ENCODE data around the gene TSEN34.
"Not testable (repeated sequence)": the region's sequence is repeated elsewhere in the genome, so short reads cannot be mapped to it uniquely, and the experiment has no call there.

The TSEN34 gene

DNA sequence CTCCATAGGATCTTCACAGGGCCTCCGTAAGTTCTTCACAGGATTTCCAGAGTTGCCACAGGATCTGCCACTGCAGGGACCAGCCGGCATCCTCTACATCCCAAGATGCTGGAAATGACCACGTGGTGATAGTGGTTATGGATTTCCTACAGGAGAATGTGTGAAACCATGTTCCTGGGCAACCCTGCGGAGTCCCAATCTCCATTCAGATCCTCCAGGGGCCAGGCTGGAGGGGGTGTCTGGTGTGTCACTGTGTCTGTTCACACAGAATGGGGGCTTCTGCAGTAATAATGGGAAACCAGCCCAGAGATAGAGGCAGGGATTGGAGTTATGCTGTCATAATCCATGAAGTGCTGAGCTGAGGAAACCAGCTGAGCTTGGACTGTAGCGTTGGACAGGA, 42.8 kb downstream of the TSEN34 start:
- Histone ChIP-seq H3K9ac (ENCODE audit: low read depth, low read length, poor library complexity, severe bottlenecking) (no peak overlapping the region), H3K36me3 (ENCODE audit: insufficient read depth, low read length) (no peaks in the 10 kb centered on the region), H3K9me2 (replicated peaks; ENCODE audit: low read depth, low read length) (no peaks in the 10 kb centered on the region), H2AFZ (ENCODE audit: low read length) (no peak overlapping the region), H3K27me3 (ENCODE audit: insufficient read depth, low read length, poor library complexity, severe bottlenecking) (no peaks in the 10 kb centered on the region), H3K4me2 (ENCODE audit: low read depth, low read length, poor library complexity, severe bottlenecking) (no peak overlapping the region), H3K79me2 (ENCODE audit: insufficient read depth, low read length) (no peaks in the 10 kb centered on the region), H3K9me3 (ENCODE audit: insufficient read depth, low read depth, low read length) (no peaks in the 10 kb centered on the region), H4K20me1 (ENCODE audit: insufficient read depth, low read length, poor library complexity, severe bottlenecking) (no peaks in the 10 kb centered on the region), H3F3A (ENCODE audit: low read depth) (no peaks in the 10 kb centered on the region), H3K4me3 (ENCODE audit: low read length, poor library complexity, severe bottlenecking) (no peak overlapping the region), H3K4me1 (ENCODE audit: insufficient read depth, low read length, poor library complexity, severe bottlenecking) (no peaks in the 10 kb centered on the region)
- TF ChIP-seq EZH2phosphoT487 (IDR thresholded peaks at IDR 0.05; ENCODE audit: borderline replicate concordance), result no peak
- TF ChIP-seq, protein P1, sequence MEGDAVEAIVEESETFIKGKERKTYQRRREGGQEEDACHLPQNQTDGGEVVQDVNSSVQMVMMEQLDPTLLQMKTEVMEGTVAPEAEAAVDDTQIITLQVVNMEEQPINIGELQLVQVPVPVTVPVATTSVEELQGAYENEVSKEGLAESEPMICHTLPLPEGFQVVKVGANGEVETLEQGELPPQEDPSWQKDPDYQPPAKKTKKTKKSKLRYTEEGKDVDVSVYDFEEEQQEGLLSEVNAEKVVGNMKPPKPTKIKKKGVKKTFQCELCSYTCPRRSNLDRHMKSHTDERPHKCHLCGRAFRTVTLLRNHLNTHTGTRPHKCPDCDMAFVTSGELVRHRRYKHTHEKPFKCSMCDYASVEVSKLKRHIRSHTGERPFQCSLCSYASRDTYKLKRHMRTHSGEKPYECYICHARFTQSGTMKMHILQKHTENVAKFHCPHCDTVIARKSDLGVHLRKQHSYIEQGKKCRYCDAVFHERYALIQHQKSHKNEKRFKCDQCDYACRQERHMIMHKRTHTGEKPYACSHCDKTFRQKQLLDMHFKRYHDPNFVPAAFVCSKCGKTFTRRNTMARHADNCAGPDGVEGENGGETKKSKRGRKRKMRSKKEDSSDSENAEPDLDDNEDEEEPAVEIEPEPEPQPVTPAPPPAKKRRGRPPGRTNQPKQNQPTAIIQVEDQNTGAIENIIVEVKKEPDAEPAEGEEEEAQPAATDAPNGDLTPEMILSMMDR (conservative IDR thresholded peaks at IDR 0.05; ENCODE audit: low read length), result no peak

DNA sequence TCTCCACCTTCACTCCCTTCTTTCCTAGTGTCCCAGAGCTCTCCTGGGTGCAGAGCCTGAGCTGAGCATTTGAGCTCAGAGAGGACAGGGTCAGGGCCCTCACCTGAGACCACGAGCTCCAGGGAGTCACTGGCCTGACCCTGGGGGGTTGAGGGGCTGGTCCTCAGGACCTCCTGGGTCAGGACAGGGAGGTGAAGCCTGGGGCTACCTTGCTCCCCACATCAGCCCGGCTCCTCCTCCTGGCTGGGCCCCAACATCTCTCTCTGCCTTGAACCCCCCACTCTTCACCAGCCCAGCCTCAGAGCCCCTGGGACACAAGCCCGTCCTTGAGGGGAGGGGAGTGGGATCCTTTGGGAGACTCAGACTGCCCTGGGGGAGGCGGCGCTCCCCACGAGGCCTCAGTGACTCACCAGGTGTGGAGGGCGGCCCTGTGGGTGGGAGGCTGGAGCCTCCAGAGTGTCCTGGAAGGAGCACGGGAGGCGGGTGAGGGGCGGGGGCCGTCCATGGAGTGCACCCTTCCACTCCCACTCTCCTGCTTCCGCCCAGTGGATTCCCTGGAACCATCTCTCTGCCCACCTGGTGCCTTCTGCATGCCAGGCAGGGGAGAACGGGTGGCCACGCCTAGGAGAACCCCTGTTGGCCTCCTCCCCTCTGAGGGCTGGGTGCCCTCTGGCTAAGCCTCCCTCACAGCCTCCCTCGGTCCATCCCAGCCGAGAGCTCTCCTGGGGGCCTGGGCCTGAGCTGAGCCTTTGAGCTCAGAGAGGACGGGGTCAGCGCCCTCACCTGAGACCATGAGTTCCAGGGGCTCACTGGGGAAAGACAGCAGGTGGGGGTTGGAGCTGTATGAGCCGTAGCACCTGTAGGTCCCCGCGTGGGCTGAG, 48.6 kb downstream of the TSEN34 start:
- H3K9me3 ChIP-seq (ENCODE audit: insufficient read depth, low read depth, low read length); H4K20me1 ChIP-seq (ENCODE audit: insufficient read depth, low read length, poor library complexity, severe bottlenecking); H3K9me2 ChIP-seq (replicated peaks; ENCODE audit: low read depth, low read length); H3K4me3 ChIP-seq (ENCODE audit: low read length, poor library complexity, severe bottlenecking); H2AFZ ChIP-seq (ENCODE audit: low read length); H3K36me3 ChIP-seq (ENCODE audit: insufficient read depth, low read length); H3K4me1 ChIP-seq (ENCODE audit: insufficient read depth, low read length, poor library complexity, severe bottlenecking); H3K4me2 ChIP-seq (ENCODE audit: low read depth, low read length, poor library complexity, severe bottlenecking); H3K9ac ChIP-seq (ENCODE audit: low read depth, low read length, poor library complexity, severe bottlenecking); H3F3A ChIP-seq (ENCODE audit: low read depth); H3K79me2 ChIP-seq (ENCODE audit: insufficient read depth, low read length); H3K27me3 ChIP-seq (ENCODE audit: insufficient read depth, low read length, poor library complexity, severe bottlenecking): not testable (repeated sequence)

- not testable (repeated sequence) for H3K79me2 ChIP-seq (ENCODE audit: insufficient read depth, low read length); H3K36me3 ChIP-seq (ENCODE audit: insufficient read depth, low read length); H2AFZ ChIP-seq (ENCODE audit: low read length); H3K4me3 ChIP-seq (ENCODE audit: low read length, poor library complexity, severe bottlenecking); H3F3A ChIP-seq (ENCODE audit: low read depth); H3K9me2 ChIP-seq (replicated peaks; ENCODE audit: low read depth, low read length); H4K20me1 ChIP-seq (ENCODE audit: insufficient read depth, low read length, poor library complexity, severe bottlenecking); H3K4me2 ChIP-seq (ENCODE audit: low read depth, low read length, poor library complexity, severe bottlenecking); H3K27me3 ChIP-seq (ENCODE audit: insufficient read depth, low read length, poor library complexity, severe bottlenecking); H3K9me3 ChIP-seq (ENCODE audit: insufficient read depth, low read depth, low read length); H3K9ac ChIP-seq (ENCODE audit: low read depth, low read length, poor library complexity, severe bottlenecking); H3K4me1 ChIP-seq (ENCODE audit: insufficient read depth, low read length, poor library complexity, severe bottlenecking)
Measured at GRCh38 chr19:54240372-54241336, 49.5 kb downstream of the TSEN34 start.

- H3K4me1 ChIP-seq (ENCODE audit: insufficient read depth, low read length, poor library complexity, severe bottlenecking); H3F3A ChIP-seq (ENCODE audit: low read depth); H3K36me3 ChIP-seq (ENCODE audit: insufficient read depth, low read length); H2AFZ ChIP-seq (ENCODE audit: low read length); H3K4me2 ChIP-seq (ENCODE audit: low read depth, low read length, poor library complexity, severe bottlenecking); H3K9me3 ChIP-seq (ENCODE audit: insufficient read depth, low read depth, low read length); H3K9ac ChIP-seq (ENCODE audit: low read depth, low read length, poor library complexity, severe bottlenecking); H3K4me3 ChIP-seq (ENCODE audit: low read length, poor library complexity, severe bottlenecking); H3K9me2 ChIP-seq (replicated peaks; ENCODE audit: low read depth, low read length); H3K79me2 ChIP-seq (ENCODE audit: insufficient read depth, low read length); H4K20me1 ChIP-seq (ENCODE audit: insufficient read depth, low read length, poor library complexity, severe bottlenecking); H3K27me3 ChIP-seq (ENCODE audit: insufficient read depth, low read length, poor library complexity, severe bottlenecking): not testable (repeated sequence)
Measured at GRCh38 chr19:54242234-54242633, 51.1 kb downstream of the TSEN34 start.

- H3K4me3 ChIP-seq (ENCODE audit: low read length, poor library complexity, severe bottlenecking); H2AFZ ChIP-seq (ENCODE audit: low read length); H3K36me3 ChIP-seq (ENCODE audit: insufficient read depth, low read length); H3K4me2 ChIP-seq (ENCODE audit: low read depth, low read length, poor library complexity, severe bottlenecking); H3K79me2 ChIP-seq (ENCODE audit: insufficient read depth, low read length); H3K9me3 ChIP-seq (ENCODE audit: insufficient read depth, low read depth, low read length); H3K27me3 ChIP-seq (ENCODE audit: insufficient read depth, low read length, poor library complexity, severe bottlenecking); H3K4me1 ChIP-seq (ENCODE audit: insufficient read depth, low read length, poor library complexity, severe bottlenecking); H3K9me2 ChIP-seq (replicated peaks; ENCODE audit: low read depth, low read length); H3F3A ChIP-seq (ENCODE audit: low read depth); H3K9ac ChIP-seq (ENCODE audit: low read depth, low read length, poor library complexity, severe bottlenecking); H4K20me1 ChIP-seq (ENCODE audit: insufficient read depth, low read length, poor library complexity, severe bottlenecking): not testable (repeated sequence)
Measured at GRCh38 chr19:54242646-54243045, 51.5 kb downstream of the TSEN34 start, which contains the start of gene LILRA6. LILRA6 (minus strand) TSS chr19:54242790.

GRCh38 chr19:54243809-54244208, 52.7 kb downstream of the TSEN34 start:
- H3F3A ChIP-seq (ENCODE audit: low read depth); H2AFZ ChIP-seq (ENCODE audit: low read length); H3K9me2 ChIP-seq (replicated peaks; ENCODE audit: low read depth, low read length); H3K9me3 ChIP-seq (ENCODE audit: insufficient read depth, low read depth, low read length); H3K27me3 ChIP-seq (ENCODE audit: insufficient read depth, low read length, poor library complexity, severe bottlenecking); H3K4me2 ChIP-seq (ENCODE audit: low read depth, low read length, poor library complexity, severe bottlenecking); H3K9ac ChIP-seq (ENCODE audit: low read depth, low read length, poor library complexity, severe bottlenecking); H4K20me1 ChIP-seq (ENCODE audit: insufficient read depth, low read length, poor library complexity, severe bottlenecking); H3K4me3 ChIP-seq (ENCODE audit: low read length, poor library complexity, severe bottlenecking); H3K36me3 ChIP-seq (ENCODE audit: insufficient read depth, low read length); H3K79me2 ChIP-seq (ENCODE audit: insufficient read depth, low read length): not testable (repeated sequence)
- H3K4me1 ChIP-seq (ENCODE audit: insufficient read depth, low read length, poor library complexity, severe bottlenecking), result peaks cover 12% of the 10 kb centered on the region
